GM12875 (cell line): Measurements from ENCODE around the gene TRA2B.

Experiments used
- H3K4me3 ChIP-seq: one replicate; pipeline ENCODE4 v1.5.1; 2011; ENCODE audit warnings: low read depth, low read length, control low read depth
- TF ChIP-seq, protein P1 (sequence below): IDR thresholded peaks from 2 replicates; pipeline ENCODE4 v1.5.1; 2011; ENCODE audit warnings: low read depth, mild to moderate bottlenecking, control low read depth, inconsistent platforms, low read length, moderate library complexity, borderline replicate concordance; ENCODE audit not compliant: insufficient read depth

The TRA2B gene

GRCh38 chr3:185978516-185978915 lies 40.7 kb upstream of the TRA2B start:
- TF ChIP-seq, protein P1, sequence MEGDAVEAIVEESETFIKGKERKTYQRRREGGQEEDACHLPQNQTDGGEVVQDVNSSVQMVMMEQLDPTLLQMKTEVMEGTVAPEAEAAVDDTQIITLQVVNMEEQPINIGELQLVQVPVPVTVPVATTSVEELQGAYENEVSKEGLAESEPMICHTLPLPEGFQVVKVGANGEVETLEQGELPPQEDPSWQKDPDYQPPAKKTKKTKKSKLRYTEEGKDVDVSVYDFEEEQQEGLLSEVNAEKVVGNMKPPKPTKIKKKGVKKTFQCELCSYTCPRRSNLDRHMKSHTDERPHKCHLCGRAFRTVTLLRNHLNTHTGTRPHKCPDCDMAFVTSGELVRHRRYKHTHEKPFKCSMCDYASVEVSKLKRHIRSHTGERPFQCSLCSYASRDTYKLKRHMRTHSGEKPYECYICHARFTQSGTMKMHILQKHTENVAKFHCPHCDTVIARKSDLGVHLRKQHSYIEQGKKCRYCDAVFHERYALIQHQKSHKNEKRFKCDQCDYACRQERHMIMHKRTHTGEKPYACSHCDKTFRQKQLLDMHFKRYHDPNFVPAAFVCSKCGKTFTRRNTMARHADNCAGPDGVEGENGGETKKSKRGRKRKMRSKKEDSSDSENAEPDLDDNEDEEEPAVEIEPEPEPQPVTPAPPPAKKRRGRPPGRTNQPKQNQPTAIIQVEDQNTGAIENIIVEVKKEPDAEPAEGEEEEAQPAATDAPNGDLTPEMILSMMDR, result no peak
- no peak overlapping the region for H3K4me3 ChIP-seq

GRCh38 chr3:185977679-185978040 lies 39.8 kb upstream of the TRA2B start:
- no peak overlapping the region for H3K4me3 ChIP-seq
- TF ChIP-seq, protein P1, result no peak

GRCh38 chr3:185976977-185977678 lies 39.3 kb upstream of the TRA2B start:
- TF ChIP-seq, protein P1, result peak; percentile 85
- no peak overlapping the region for H3K4me3 ChIP-seq

DNA sequence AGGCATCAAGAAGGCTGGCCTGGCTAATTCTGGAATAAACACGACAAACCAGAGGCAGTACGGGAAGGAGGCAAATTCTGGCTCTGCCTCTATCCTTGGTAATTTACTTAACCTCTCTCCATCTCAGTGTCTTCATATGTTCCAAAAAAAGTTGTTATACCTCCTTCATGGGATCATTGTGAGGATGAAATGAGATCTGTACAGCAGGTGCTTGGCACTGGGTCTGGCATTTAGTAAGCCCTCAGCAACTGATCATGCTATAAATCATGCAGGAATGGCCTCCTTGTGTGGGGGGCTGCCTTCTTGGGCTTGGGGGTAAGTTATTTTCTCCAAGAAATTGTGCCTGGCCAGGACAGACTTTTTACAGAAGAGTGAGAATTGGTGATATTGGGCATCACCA lies 38.3 kb upstream of the TRA2B start:
- TF ChIP-seq, protein P1, result no peak

GRCh38 chr3:185971579-185971978 lies 33.8 kb upstream of the TRA2B start:
- H3K4me3 ChIP-seq, result no peak overlapping the region
- TF ChIP-seq, protein P1, result no peak

More for the DNA sequence above, 38.3 kb upstream of the TRA2B start:
- no peak overlapping the region for H3K4me3 ChIP-seq

GRCh38 chr3:185968168-185968567 lies 30.4 kb upstream of the TRA2B start:
- TF ChIP-seq, protein P1, result no peak
- no peak overlapping the region for H3K4me3 ChIP-seq

GRCh38 chr3:185966655-185967054 lies 28.8 kb upstream of the TRA2B start:
- TF ChIP-seq, protein P1, result no peak
- H3K4me3 ChIP-seq, result no peak overlapping the region
